Spleen (tissue), 7 donors: ENCODE data around the gene ANKRD44.

Source experiments
- CTCF ChIP-seq, 11 experiments: fragments of 200-600 bp in 7 of 11; fragments of 450-650 bp in 4 of 11; sonication (generic) in 4 of 11; IDR thresholded peaks in 8 of 11; conservative IDR thresholded peaks in 3 of 11; 1 replicate in 7 of 11; 2 replicates in 4 of 11; pipeline versions ENCODE4 v1.4.0 to v1.8.0; 2016 to 2021; ENCODE audit warnings: antibody characterized with exemption in 11 of 11, inconsistent platforms in 4 of 11, mild to moderate bottlenecking in 1 of 11
- POLR2A ChIP-seq, 3 donors: fragments of 450-650 bp; IDR thresholded peaks; one replicate each; pipeline ENCODE4 v1.5.1; 2017; ENCODE audit warnings: antibody characterized with exemption in 3 of 3, mild to moderate bottlenecking in 1 of 3
- donor health status: DM: no; HTN: no; CAD: no; lungs with moderate emphysema.
- donor health status: DM: no; HTN: no; CAD: no.
- donor health status: DM: no; HTN: no; CAD: no.

DNA sequence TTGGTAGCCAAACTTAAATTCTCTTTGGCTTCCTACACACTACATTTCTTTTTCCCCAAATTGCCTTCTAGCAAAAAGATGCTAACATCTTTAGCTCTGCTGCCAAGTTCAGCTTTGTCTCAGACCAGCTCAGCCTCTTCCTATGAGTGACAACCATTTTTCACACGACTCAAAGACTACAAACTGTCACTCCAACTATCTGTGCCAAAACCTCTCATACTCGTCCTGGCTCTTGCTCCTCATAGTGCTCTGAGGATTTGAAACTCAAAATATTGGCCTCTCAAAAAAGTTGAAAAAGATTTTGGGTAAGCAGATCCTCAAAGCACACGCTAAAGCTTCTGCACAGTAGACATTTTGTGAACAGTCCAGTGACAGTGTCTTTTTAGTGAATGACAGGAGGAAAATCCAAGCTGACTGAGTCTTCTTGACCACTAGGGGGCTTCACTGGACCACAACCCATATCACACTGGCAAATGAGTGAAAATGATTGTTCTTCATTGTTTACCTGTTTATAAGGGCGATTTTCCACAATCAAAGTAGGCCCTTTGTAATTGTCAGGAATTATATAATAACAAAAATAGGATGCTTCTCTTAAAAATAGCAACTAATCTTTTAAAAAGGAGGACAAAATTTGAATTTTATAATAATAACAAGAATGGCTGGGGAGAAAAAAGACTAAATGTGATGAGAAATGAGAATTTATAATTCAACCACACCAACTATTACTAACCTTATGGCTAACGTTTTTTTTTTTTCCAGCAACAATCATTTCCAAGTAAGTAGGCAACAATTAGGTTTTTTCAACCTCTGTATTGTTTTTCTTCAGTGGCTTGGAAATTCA, 298.6 kb downstream of the ANKRD44 start:
- TF ChIP-seq POLR2A (IDR thresholded peaks at IDR 0.05) (no peak), CTCF (IDR thresholded peaks at IDR 0.05 in 8 of 11, conservative IDR thresholded peaks at IDR 0.05 in 3 of 11) (peak; percentile 23 to 79 (median 67))
